VCaP (cell line): ENCODE results near the gene POLR1E.

Experiments used
- H3K27ac ChIP-seq: fragments of 450-650 bp; 2 replicates; pipeline ENCODE4 v1.5.1; 2017
- TF ChIP-seq, protein P1 (sequence below): fragments of 450-650 bp; conservative IDR thresholded peaks from 2 replicates; pipeline ENCODE4 v1.5.1; 2017; ENCODE audit warnings: mild to moderate bottlenecking, moderate library complexity

The POLR1E gene

DNA sequence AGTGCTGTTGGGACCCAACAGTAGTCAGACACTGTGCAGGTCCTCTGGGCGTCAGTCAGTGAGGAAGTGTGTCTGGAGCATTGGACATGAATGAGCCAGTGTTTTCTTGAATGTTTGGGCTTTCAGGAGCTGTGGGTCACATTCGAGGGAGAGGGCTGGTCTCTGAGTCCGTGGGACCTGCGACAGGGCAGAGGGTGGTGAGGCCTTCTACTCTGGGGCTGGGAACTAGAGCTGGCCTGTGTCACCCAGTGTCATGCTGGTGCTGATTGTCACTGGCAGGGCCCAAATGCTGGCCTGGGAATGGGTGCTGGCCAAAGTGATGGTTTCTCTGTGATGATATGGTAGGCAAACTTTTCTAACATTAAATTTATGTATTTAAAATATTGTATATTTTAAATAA, 10.3 kb downstream of the POLR1E start:
- TF ChIP-seq, protein P1, sequence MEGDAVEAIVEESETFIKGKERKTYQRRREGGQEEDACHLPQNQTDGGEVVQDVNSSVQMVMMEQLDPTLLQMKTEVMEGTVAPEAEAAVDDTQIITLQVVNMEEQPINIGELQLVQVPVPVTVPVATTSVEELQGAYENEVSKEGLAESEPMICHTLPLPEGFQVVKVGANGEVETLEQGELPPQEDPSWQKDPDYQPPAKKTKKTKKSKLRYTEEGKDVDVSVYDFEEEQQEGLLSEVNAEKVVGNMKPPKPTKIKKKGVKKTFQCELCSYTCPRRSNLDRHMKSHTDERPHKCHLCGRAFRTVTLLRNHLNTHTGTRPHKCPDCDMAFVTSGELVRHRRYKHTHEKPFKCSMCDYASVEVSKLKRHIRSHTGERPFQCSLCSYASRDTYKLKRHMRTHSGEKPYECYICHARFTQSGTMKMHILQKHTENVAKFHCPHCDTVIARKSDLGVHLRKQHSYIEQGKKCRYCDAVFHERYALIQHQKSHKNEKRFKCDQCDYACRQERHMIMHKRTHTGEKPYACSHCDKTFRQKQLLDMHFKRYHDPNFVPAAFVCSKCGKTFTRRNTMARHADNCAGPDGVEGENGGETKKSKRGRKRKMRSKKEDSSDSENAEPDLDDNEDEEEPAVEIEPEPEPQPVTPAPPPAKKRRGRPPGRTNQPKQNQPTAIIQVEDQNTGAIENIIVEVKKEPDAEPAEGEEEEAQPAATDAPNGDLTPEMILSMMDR: no peak
- H3K27ac ChIP-seq: no peak overlapping the region

DNA sequence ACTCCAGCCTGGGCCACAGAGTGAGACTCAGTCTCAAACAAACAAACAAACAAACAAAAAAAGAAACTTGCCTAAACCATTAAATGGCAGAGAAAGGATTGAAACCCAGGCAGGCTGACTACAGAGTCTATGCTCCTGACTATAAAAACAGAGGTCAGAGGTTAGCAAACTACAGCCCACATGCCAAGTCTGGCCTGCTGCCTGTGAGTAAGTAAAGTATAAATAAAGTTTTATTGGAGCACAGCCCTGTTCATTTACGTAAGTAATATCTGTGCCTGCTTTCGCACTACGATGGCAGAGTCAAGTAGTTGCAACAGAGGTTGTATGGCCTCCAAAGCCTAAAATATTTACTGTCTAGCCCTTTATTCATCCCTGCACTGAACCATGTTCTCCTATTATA, 11.6 kb downstream of the POLR1E start:
- H3K27ac ChIP-seq: no peak overlapping the region
- TF ChIP-seq, protein P1: no peak

DNA sequence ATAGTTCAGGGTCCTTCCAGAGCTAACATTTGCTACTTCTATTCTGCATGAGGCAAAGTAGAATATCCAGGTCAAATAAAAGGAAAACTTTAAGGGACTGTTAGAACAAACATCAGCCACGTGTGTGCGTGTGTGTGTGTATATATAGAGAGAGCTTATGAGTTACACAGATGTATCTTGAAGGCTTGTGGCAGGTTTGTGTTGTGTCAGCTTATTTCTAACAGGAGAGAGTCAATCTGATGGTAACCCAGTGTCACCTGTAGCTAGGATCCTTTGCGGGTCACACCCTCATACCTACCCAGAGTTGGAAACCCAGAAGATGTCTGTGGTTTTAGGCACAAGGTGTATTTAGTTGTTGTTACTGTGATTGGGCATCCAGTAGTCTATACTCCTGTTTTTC, 12.7 kb downstream of the POLR1E start:
- H3K27ac ChIP-seq: no peak overlapping the region
- TF ChIP-seq, protein P1: no peak

DNA sequence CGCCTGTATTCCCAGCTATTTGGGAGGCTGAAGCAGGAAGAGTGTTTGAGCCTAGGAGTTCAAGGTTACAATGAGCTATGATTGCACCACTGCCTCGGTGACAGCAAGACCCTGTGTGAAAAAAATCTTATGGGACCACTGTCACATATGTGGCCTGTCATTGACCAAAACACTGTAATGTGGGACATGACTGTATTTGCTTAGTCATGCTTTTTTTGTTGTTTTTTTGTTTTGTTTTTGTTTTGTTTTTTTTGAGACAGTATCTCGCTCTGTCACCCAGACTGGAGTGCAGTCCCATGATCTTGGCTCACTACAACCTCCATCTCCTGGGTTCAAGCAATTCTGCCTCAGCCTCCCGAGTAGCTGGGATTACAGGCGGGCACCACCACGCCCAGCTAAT, 13.5 kb downstream of the POLR1E start:
- TF ChIP-seq, protein P1: no peak
- no peak overlapping the region for H3K27ac ChIP-seq

DNA sequence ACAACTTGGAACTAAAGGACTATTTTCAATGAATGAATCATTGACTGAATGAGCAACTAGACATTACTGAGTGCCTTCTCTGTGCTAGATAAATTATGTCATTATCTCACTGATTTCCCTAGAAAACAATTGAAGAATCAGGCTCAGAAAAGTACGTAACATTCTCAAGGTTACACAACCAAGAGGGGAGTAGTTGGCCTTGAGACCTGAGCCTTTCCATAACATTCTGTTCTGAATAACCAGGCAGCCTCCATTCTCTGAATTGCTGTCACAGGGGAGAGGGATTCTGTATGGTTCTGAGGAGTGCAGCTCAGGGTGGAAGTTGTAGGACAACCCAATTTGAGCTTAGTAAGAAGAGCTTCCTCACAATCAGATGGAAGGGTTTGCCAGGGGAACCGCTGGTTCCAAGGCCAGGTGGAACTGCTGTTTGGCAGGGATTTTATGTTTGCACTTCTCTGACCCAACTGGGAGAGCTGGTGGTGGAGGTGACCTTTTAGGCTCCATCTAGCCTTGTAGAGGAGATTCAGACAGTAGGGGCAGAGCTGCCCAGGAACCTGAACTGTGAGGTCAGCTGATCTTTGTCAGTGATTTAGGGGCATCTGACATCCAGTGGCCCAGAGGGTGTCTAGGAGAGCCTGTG, 16.3 kb downstream of the POLR1E start:
- TF ChIP-seq, protein P1: no peak

DNA sequence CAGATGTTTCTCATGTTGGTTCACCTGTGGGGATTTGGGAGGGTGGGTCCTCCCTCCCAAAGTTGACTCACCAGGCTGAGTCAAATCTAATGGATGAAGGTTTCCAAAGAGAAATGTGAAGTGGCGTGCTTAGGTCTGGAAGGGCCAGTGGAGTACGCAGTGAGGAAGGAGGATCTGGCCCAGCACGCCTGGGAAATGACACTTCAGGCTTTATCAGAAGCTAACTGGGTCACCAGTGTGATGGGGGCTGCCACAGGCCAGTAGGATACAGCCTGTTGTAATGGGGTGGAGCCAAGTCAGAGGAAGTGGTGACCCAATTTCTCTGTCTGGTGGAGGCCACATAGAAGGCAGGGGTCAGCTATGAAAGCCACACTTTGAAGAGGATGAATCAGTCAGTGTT, 18.0 kb downstream of the POLR1E start:
- TF ChIP-seq, protein P1: no peak
- H3K27ac ChIP-seq: no peak overlapping the region

More for the DNA sequence above, 16.3 kb downstream of the POLR1E start:
- no peak overlapping the region for H3K27ac ChIP-seq

DNA sequence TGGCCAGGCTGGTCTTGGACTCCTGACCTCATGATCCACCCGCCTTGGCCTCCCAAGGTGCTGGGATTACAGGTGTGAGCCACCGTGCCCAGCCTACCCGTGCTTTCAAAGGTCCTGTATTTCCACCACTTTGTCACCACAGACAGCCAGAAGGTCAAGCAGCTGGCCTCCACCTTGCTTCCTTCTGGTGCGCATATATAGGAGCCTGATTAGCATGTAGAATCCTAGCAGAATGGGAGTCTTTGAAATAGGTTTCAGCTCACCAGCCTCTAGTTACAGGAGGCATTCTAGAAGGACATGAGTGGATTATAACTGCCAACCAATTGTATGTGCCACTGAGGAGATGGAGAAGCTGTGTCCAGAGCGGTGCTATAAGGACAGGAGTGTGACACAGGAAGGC, 18.9 kb downstream of the POLR1E start:
- TF ChIP-seq, protein P1: no peak

More for the DNA sequence above, 18.9 kb downstream of the POLR1E start:
- H3K27ac ChIP-seq: no peak overlapping the region
